K562 (cell line): Measurements from ENCODE around the gene PELI2. TPM values are rescaled to one million over a fixed set of nuclear protein-coding genes. Genes with fewer than 3 reads are reported as not detected.

ENCODE experiments used
- ATAC-seq: fragments of 200-7000 bp; cut with Tn5 transposase; 3 replicates; pipeline ENCODE4 v1.9.1; 2020; ENCODE audit warnings: moderate library complexity
- BruUV-seq: library from RNA; stranded (reverse); fragments of 400-500 nt; replicated peaks from 2 replicates; lab custom pipeline; 2021; lab: Mats Ljungman, UMichigan
- CTCF ChIA-PET: fragments of 300-600 bp; formaldehyde crosslinking; extraction: SDS; loops from one replicate; lab custom pipeline; 2021; ENCODE audit warnings: low intra/inter-chr PET ratio; lab: Yijun Ruan, JAX
- POLR2A ChIA-PET: fragments of 300-600, 350-650 bp; sonication (Branson Sonifier 250); formaldehyde crosslinking; extraction: SDS; loops from one replicate; lab custom pipeline; 2021; ENCODE audit warnings: antibody characterized with exemption, inconsistent platforms; lab: Yijun Ruan, JAX
- DNase-seq, 4 experiments: peaks; one replicate each; pipeline versions ENCODE4 v3.0.0 to v3.0.0-alpha.2; 2011 to 2018; ENCODE audit warnings: low spot score in 3 of 4, mixed read lengths in 3 of 4; ENCODE audit errors: extremely low read depth in 1 of 4
- FAIRE-seq: peaks from 2 replicates; lab custom pipeline; 2011; peaks lifted over from hg19 to GRCh38; lab: Jason Lieb, UNC
- H2AFZ ChIP-seq: 2 replicates; pipeline ENCODE4 v1.6.0; 2011; ENCODE audit warnings: low read depth, low read length, control low read depth, inconsistent platforms
- H3K27ac ChIP-seq: fragments of 200-600 bp; 3 replicates; pipeline ENCODE4 v1.8.0; 2011; ENCODE audit warnings: low read depth, mild to moderate bottlenecking, control low read depth, inconsistent platforms, low read length, moderate library complexity, mixed read lengths; ENCODE audit errors: extremely low read depth
- H3K27me3 ChIP-seq, 2 experiments: fragments of 300-600 bp in 1 of 2; 2 replicates in 1 of 2; 3 replicates in 1 of 2; pipeline versions ENCODE4 v1.6.0 to v1.8.0; 2011; ENCODE audit warnings: inconsistent platforms in 2 of 2, low read length in 2 of 2, mild to moderate bottlenecking in 1 of 2, mixed read lengths in 1 of 2, moderate library complexity in 1 of 2; ENCODE audit not compliant: control insufficient read depth in 2 of 2, insufficient read depth in 2 of 2
- H3K36me3 ChIP-seq: fragments of 300-600 bp; 3 replicates; pipeline ENCODE4 v1.8.0; 2011; ENCODE audit warnings: mild to moderate bottlenecking, low read length, inconsistent platforms; ENCODE audit not compliant: control insufficient read depth, insufficient read depth
- H3K4me1 ChIP-seq, 2 experiments: fragments of 200-600 bp in 1 of 2; replicated peaks in 1 of 2; 2 replicates in 1 of 2; 3 replicates in 1 of 2; pipeline versions ENCODE4 v1.5.1 to v1.8.0; 2011; ENCODE audit warnings: inconsistent platforms in 2 of 2, low read length in 2 of 2, mild to moderate bottlenecking in 1 of 2, mixed read lengths in 1 of 2, moderate library complexity in 1 of 2; ENCODE audit not compliant: control insufficient read depth in 2 of 2, insufficient read depth in 2 of 2
- H3K4me2 ChIP-seq: 2 replicates; pipeline ENCODE4 v1.6.1; 2011; ENCODE audit warnings: low read length, control low read depth, inconsistent platforms, mixed read lengths; ENCODE audit not compliant: insufficient read depth
- H3K4me3 ChIP-seq: fragments of 200-600 bp; sonication (generic), shearing (Covaris generic); 2 replicates; pipeline ENCODE4 v1.5.1; 2016; ENCODE audit warnings: control low read depth, inconsistent platforms
- H3K79me2 ChIP-seq: fragments of 200-600 bp; 3 replicates; pipeline ENCODE4 v1.8.0; 2011; ENCODE audit warnings: low read length, inconsistent platforms; ENCODE audit not compliant: control insufficient read depth, insufficient read depth
- H3K9ac ChIP-seq, 2 experiments: 2 replicates each; pipeline versions ENCODE4 v1.6.0 to v1.6.1; 2011; ENCODE audit warnings: low read depth in 2 of 2, low read length in 2 of 2, control low read depth in 1 of 2, inconsistent platforms in 1 of 2, mild to moderate bottlenecking in 1 of 2, mixed read lengths in 1 of 2; ENCODE audit not compliant: insufficient read depth in 1 of 2
- H3K9me1 ChIP-seq: one replicate; pipeline ENCODE4 v1.6.0; 2011; ENCODE audit warnings: inconsistent platforms, mild to moderate bottlenecking, low read length, moderate library complexity; ENCODE audit not compliant: control insufficient read depth, insufficient read depth
- H3K9me3 ChIP-seq: replicated peaks from 2 replicates; pipeline ENCODE4 v1.5.1; 2011; ENCODE audit warnings: low read depth, low read length, inconsistent platforms; ENCODE audit not compliant: control insufficient read depth, insufficient read depth
- H4K20me1 ChIP-seq: replicated peaks from 2 replicates; pipeline ENCODE4 v1.6.1; 2011; ENCODE audit warnings: low read length, inconsistent platforms, mixed read lengths; ENCODE audit not compliant: control insufficient read depth, insufficient read depth
- ATF4 ChIP-seq: fragments of 450-650 bp; formaldehyde crosslinking; IDR thresholded peaks from 2 replicates; pipeline ENCODE4 v1.4.0; 2022; ENCODE audit warnings: mild to moderate bottlenecking, moderate library complexity
- CBX2 ChIP-seq: fragments of 200-600 bp; sonication (generic); IDR thresholded peaks from one replicate; pipeline ENCODE4 v1.6.1; 2012; ENCODE audit warnings: mild to moderate bottlenecking, low read length, inconsistent platforms; ENCODE audit not compliant: insufficient read depth, poor library complexity, severe bottlenecking
- FOSL1 ChIP-seq: fragments of 200-800 bp; sonication (Bioruptor generic); conservative IDR thresholded peaks from 2 replicates; pipeline ENCODE4 v1.6.1; 2016; ENCODE audit warnings: missing genetic modification characterization, missing compliant biosample characterization
- GTF2A2 ChIP-seq: IDR thresholded peaks from 2 replicates; pipeline ENCODE4 v1.6.1; 2016; ENCODE audit warnings: mild to moderate bottlenecking, missing genetic modification characterization, missing compliant biosample characterization
- HMGN3 ChIP-seq: IDR thresholded peaks from 2 replicates; pipeline ENCODE4 v1.6.1; 2011; ENCODE audit warnings: borderline replicate concordance, low read depth, mild to moderate bottlenecking, mixed read lengths, low read length; ENCODE audit not compliant: insufficient read length; ENCODE audit errors: extremely low read depth
- KDM5B ChIP-seq: fragments of 200-600 bp; sonication (generic); IDR thresholded peaks from 2 replicates; pipeline ENCODE4 v1.6.1; 2012; ENCODE audit warnings: low read depth, mild to moderate bottlenecking, moderate library complexity, low read length, control low read depth, inconsistent platforms; ENCODE audit not compliant: insufficient replicate concordance
- LEF1 ChIP-seq: fragments of 450-650 bp; IDR thresholded peaks from 2 replicates; pipeline ENCODE4 v1.6.1; 2016; ENCODE audit warnings: mild to moderate bottlenecking
- MEIS2 ChIP-seq: fragments of 450-650 bp; IDR thresholded peaks from 2 replicates; pipeline ENCODE4 v1.6.1; 2014; ENCODE audit warnings: mild to moderate bottlenecking; ENCODE audit not compliant: partially characterized antibody
- MITF ChIP-seq: IDR thresholded peaks from 2 replicates; pipeline ENCODE4 v1.6.1; 2014; ENCODE audit warnings: antibody characterized with exemption
- MTA2 ChIP-seq: fragments of 450-650 bp; IDR thresholded peaks from 2 replicates; pipeline ENCODE4 v1.6.1; 2016; ENCODE audit warnings: low read depth
- PML ChIP-seq: IDR thresholded peaks from 2 replicates; pipeline ENCODE4 v1.6.1; 2012; ENCODE audit warnings: low read length, inconsistent platforms
- POLR2H ChIP-seq: IDR thresholded peaks from 2 replicates; pipeline ENCODE4 v1.6.1; 2016; ENCODE audit warnings: missing genetic modification characterization, low read depth, mild to moderate bottlenecking, control low read depth, missing compliant biosample characterization, moderate library complexity
- RFX7 ChIP-seq: fragments of 250-450 bp; sonication (Bioruptor Pico); IDR thresholded peaks from 2 replicates; pipeline ENCODE4 v1.5.1; 2021; ENCODE audit warnings: mild to moderate bottlenecking
- SMARCC2 ChIP-seq: fragments of 450-650 bp; IDR thresholded peaks from 2 replicates; pipeline ENCODE4 v1.6.1; 2017; ENCODE audit warnings: antibody characterized with exemption, moderate library complexity, mild to moderate bottlenecking, low read depth
- SOX6 ChIP-seq: fragments of 450-650 bp; IDR thresholded peaks from 2 replicates; pipeline ENCODE4 v1.6.1; 2014; ENCODE audit warnings: mild to moderate bottlenecking
- USF1 ChIP-seq: sonication (generic); formaldehyde crosslinking; IDR thresholded peaks from 2 replicates; pipeline ENCODE4 v1.9.0; 2022; ENCODE audit warnings: mild to moderate bottlenecking, missing genetic modification reagents
- ZBTB7A ChIP-seq: IDR thresholded peaks from 2 replicates; pipeline ENCODE4 v1.6.1; 2011; ENCODE audit warnings: low read depth, mild to moderate bottlenecking, low read length, moderate library complexity, borderline replicate concordance; ENCODE audit not compliant: control insufficient read depth
- ZNF146 ChIP-seq: IDR thresholded peaks from one replicate; pipeline ENCODE4 v1.6.1; 2018; ENCODE audit warnings: missing compliant biosample characterization; ENCODE audit not compliant: unreplicated experiment
- ZNF444 ChIP-seq: fragments of 250-450 bp; sonication (Bioruptor Pico); IDR thresholded peaks from 2 replicates; pipeline ENCODE4 v1.4.0; 2020; ENCODE audit warnings: mild to moderate bottlenecking, moderate library complexity
- WGBS: fragments of 100-300 bp; shearing (Covaris generic); methylation state at CpG from one replicate; pipeline ENCODE4 v1.1.6; 2016; ENCODE audit warnings: low coverage, mixed read lengths; ENCODE audit not compliant: insufficient coverage; ENCODE audit errors: missing lambda C conversion rate; 5-methylcytosine and 5-hydroxymethylcytosine counted together
- in situ Hi-C: fragments of 300-500 bp; cut with MboI; formaldehyde crosslinking; loops from 4 replicates; pipeline ENCODE4 v1.15.0; 2018; ENCODE audit warnings: inconsistent platforms, mixed read lengths
- intact Hi-C: fragments of 100-400 bp; cut with micrococcal nuclease; formaldehyde crosslinking; loops from 2 replicates; pipeline ENCODE4 v1.14.2; 2022
- polyA plus RNA-seq, 8 experiments: library from polyadenylated mRNA; depleted of rRNA in 4 of 8; stranded (reverse) in 5 of 8; unstranded in 3 of 8; fragments of >200 nt; fragmentation: Nextera tagmentation in 2 of 8; fragmentation: Illumina TruSeq in 1 of 8; extraction: Ambion mirVana in 2 of 8; extraction: Trizol in 1 of 8; gene quantifications; 2 replicates each; pipeline versions ENCODE4 v1.2.1 to v1.2.3, GENCODE V29; 2011 to 2014; ENCODE audit warnings: inconsistent platforms in 1 of 8, missing spikeins in 1 of 8
- total RNA-seq, 7 experiments: library from RNA; depleted of rRNA in 6 of 7; stranded (reverse); fragments of >200 nt in 6 of 7; fragmentation: Illumina TruSeq in 2 of 7; extraction: Trizol in 2 of 7; gene quantifications; 2 replicates each; pipeline versions ENCODE4 v1.2.1 to v1.2.3, GENCODE V29; 2011 to 2021; ENCODE audit warnings: low replicate concordance in 1 of 7

The PELI2 gene
- total and polyA plus RNA-seq, 9 of the 15 experiments (the other 6 are each of a cell fraction or from before 2014, with no cell fraction given) = 0.20 to 1.5 (median 0.44) TPM

- FAIRE-seq (peak; percentile 97), DNase-seq (peak; percentile 24 to 87 (median 52)), ATAC-seq (peak; percentile 98)
- no peaks in the 10 kb centered on the region for H3K9me3 ChIP-seq
- no peaks in the 10 kb centered on the region for H3K9me1 ChIP-seq
- 8% methylated on average over 6 of the region's 6 CpGs for WGBS
- no peaks in the 10 kb centered on the region for H3K36me3 ChIP-seq
- peak overlapping the region; percentile 35; the same call in 1 of the 2 replicates for H3K4me2 ChIP-seq
- no peaks in the 10 kb centered on the region for H3K27me3 ChIP-seq
- H3K4me3 ChIP-seq = no peak overlapping the region
- ChIA-PET POLR2A (interaction anchor here (1.0 to 1.4 kb wide), 2 partner anchors 8 to 20 kb away, joined by 5 to 6 read pairs; no protein-coding TSS in a partner anchor), CTCF (no interaction called here)
- in situ Hi-C loops (no loop called here), intact Hi-C loops (no loop called here)
- peak overlapping the region; percentile 77 for H2AFZ ChIP-seq
- H3K9ac ChIP-seq = peak overlapping the region in 1 of 2 experiments; percentile 61; a peak in 2 of 4 replicates
- no TSS peak for BruUV-seq
- H3K4me1 ChIP-seq = peaks cover 0 to 32% of the 10 kb centered on the region in 2 experiments; a peak in 4 of 5 replicates
- peak overlapping the region; percentile 90 for H3K27ac ChIP-seq
- no peaks in the 10 kb centered on the region for H3K79me2 ChIP-seq
- no peaks in the 10 kb centered on the region for H4K20me1 ChIP-seq
- TF ChIP-seq FOSL1 (peak; percentile 71), PML (peak; percentile 31; the same call in 1 of the 2 replicates), ATF4 (CRISPR knock-in tag) (no peak), MTA2 (no peak), KDM5B (no peak), USF1 (CRISPR knock-in tag) (peak; percentile 22; the same call in 1 of the 2 replicates), CBX2 (no peak), HMGN3 (no peak), GTF2A2 (tag) (peak; percentile 59; the same call in 1 of the 2 replicates), ZBTB7A (no peak), POLR2H (tag) (peak; percentile 79), SMARCC2 (0 out of 2 replicates have a peak, but pooled peaks have one; percentile 42), MITF (no peak), MEIS2 (peak; percentile 10), ZNF146 (no peak), RFX7 (no peak), SOX6 (no peak), LEF1 (no peak), ZNF444 (CRISPR knock-in tag) (no peak)
Measured at GRCh38 chr14:56199095-56199981, 81.1 kb downstream of the PELI2 start.
